IPS-18a (cell line): ENCODE measurements around the gene COL12A1.

Experiments used
- H3K27ac ChIP-seq: one replicate; pipeline ENCODE4 v1.5.1; 2013; ENCODE audit warnings: low read length
- H3K27me3 ChIP-seq: one replicate; pipeline ENCODE4 v1.6.1; 2013; ENCODE audit warnings: mild to moderate bottlenecking, low read length; ENCODE audit not compliant: control insufficient read depth, insufficient read depth
- H3K36me3 ChIP-seq: one replicate; pipeline ENCODE4 v1.6.1; 2013; ENCODE audit warnings: low read depth, low read length; ENCODE audit not compliant: control insufficient read depth
- H3K4me1 ChIP-seq: one replicate; pipeline ENCODE4 v1.6.1; 2013; ENCODE audit warnings: low read depth, low read length; ENCODE audit not compliant: control insufficient read depth
- H3K4me3 ChIP-seq: one replicate; pipeline ENCODE4 v1.5.1; 2013; ENCODE audit warnings: low read length
- H3K9ac ChIP-seq: one replicate; pipeline ENCODE4 v1.6.1; 2013; ENCODE audit warnings: mild to moderate bottlenecking, low read length, moderate library complexity
- H3K9me3 ChIP-seq: one replicate; pipeline ENCODE4 v1.6.1; 2013; ENCODE audit warnings: low read depth, low read length; ENCODE audit not compliant: control insufficient read depth

COL12A1 gene

GRCh38 chr6:75211920-75212590 lies 6.2 kb upstream of the COL12A1 start:
- Histone ChIP-seq H3K36me3 (no peaks in the 10 kb centered on the region), H3K4me3 (no peak overlapping the region), H3K9me3 (no peaks in the 10 kb centered on the region), H3K9ac (no peak overlapping the region), H3K27ac (no peak overlapping the region), H3K4me1 (peaks cover 33% of the 10 kb centered on the region), H3K27me3 (peaks cover 33% of the 10 kb centered on the region)

- no peak overlapping the region for H3K27ac ChIP-seq
Observed at GRCh38 chr6:75210885-75211739, 5.3 kb upstream of the COL12A1 start.

GRCh38 chr6:75209184-75209723 lies 3.4 kb upstream of the COL12A1 start:
- Histone ChIP-seq H3K27ac (no peak overlapping the region), H3K36me3 (no peaks in the 10 kb centered on the region), H3K9ac (no peak overlapping the region), H3K9me3 (no peaks in the 10 kb centered on the region), H3K27me3 (peaks cover 61% of the 10 kb centered on the region), H3K4me3 (peak overlapping the region; percentile 84), H3K4me1 (peaks cover 38% of the 10 kb centered on the region)

More at GRCh38 chr6:75210885-75211739, 5.3 kb upstream of the COL12A1 start:
- H3K9ac ChIP-seq = no peak overlapping the region
- H3K36me3 ChIP-seq = no peaks in the 10 kb centered on the region
- H3K27me3 ChIP-seq = peaks cover 43% of the 10 kb centered on the region
- H3K9me3 ChIP-seq = no peaks in the 10 kb centered on the region
- peaks cover 33% of the 10 kb centered on the region for H3K4me1 ChIP-seq
- H3K4me3 ChIP-seq = no peak overlapping the region

- Histone ChIP-seq H3K4me3 (peak overlapping the region; percentile 84), H3K9ac (no peak overlapping the region), H3K27ac (no peak overlapping the region), H3K36me3 (no peaks in the 10 kb centered on the region), H3K9me3 (no peaks in the 10 kb centered on the region), H3K27me3 (peaks cover 68% of the 10 kb centered on the region), H3K4me1 (peaks cover 36% of the 10 kb centered on the region)
Observed at GRCh38 chr6:75208298-75209183, 2.7 kb upstream of the COL12A1 start.

GRCh38 chr6:75206576-75207342 lies 906 bp upstream of the COL12A1 start:
- no peak overlapping the region for H3K27ac ChIP-seq
- peak overlapping the region; percentile 31 for H3K9ac ChIP-seq

GRCh38 chr6:75204959-75205775 lies 686 bp downstream of the COL12A1 start:
- peaks cover 21% of the 10 kb centered on the region for H3K4me1 ChIP-seq
- peaks cover 94% of the 10 kb centered on the region for H3K27me3 ChIP-seq
- peak overlapping the region; percentile 44 for H3K9ac ChIP-seq
- no peaks in the 10 kb centered on the region for H3K9me3 ChIP-seq
- no peaks in the 10 kb centered on the region for H3K36me3 ChIP-seq
- no peak overlapping the region for H3K27ac ChIP-seq
- peak overlapping the region; percentile 84 for H3K4me3 ChIP-seq

More at GRCh38 chr6:75206576-75207342, 906 bp upstream of the COL12A1 start:
- peaks cover 86% of the 10 kb centered on the region for H3K27me3 ChIP-seq
- no peaks in the 10 kb centered on the region for H3K36me3 ChIP-seq
- peaks cover 26% of the 10 kb centered on the region for H3K4me1 ChIP-seq
- H3K9me3 ChIP-seq = no peaks in the 10 kb centered on the region
- peak overlapping the region; percentile 84 for H3K4me3 ChIP-seq

GRCh38 chr6:75204217-75204958 lies 1.5 kb downstream of the COL12A1 start:
- H3K4me3 ChIP-seq = peak overlapping the region; percentile 84
- H3K27ac ChIP-seq = no peak overlapping the region
- H3K9ac ChIP-seq = no peak overlapping the region
- peaks cover 21% of the 10 kb centered on the region for H3K4me1 ChIP-seq
- no peaks in the 10 kb centered on the region for H3K36me3 ChIP-seq
- H3K9me3 ChIP-seq = no peaks in the 10 kb centered on the region
- peaks cover 87% of the 10 kb centered on the region for H3K27me3 ChIP-seq

GRCh38 chr6:75203721-75204120 lies 2.1 kb downstream of the COL12A1 start:
- Histone ChIP-seq H3K4me1 (peaks cover 20% of the 10 kb centered on the region), H3K27ac (no peak overlapping the region), H3K27me3 (peaks cover 80% of the 10 kb centered on the region), H3K4me3 (no peak overlapping the region), H3K9ac (no peak overlapping the region), H3K36me3 (no peaks in the 10 kb centered on the region), H3K9me3 (no peaks in the 10 kb centered on the region)

- H3K9me3 ChIP-seq = no peaks in the 10 kb centered on the region
- peaks cover 70% of the 10 kb centered on the region for H3K27me3 ChIP-seq
- H3K9ac ChIP-seq = no peak overlapping the region
- no peak overlapping the region for H3K27ac ChIP-seq
- H3K36me3 ChIP-seq = no peaks in the 10 kb centered on the region
- H3K4me3 ChIP-seq = peak overlapping the region; percentile 68
- peaks cover 14% of the 10 kb centered on the region for H3K4me1 ChIP-seq
Observed at GRCh38 chr6:75202676-75203131, 3.1 kb downstream of the COL12A1 start.
